ENCODE data around the gene FAXC. TPM values are rescaled to one million over a fixed set of nuclear protein-coding genes. Genes with fewer than 3 reads are reported as not detected.

FAXC gene
- total and polyA plus RNA-seq, 2 of the 8 experiments (the other 6 are each of a cell fraction or from before 2014, with no cell fraction given) = 23.2 to 29.8 TPM

- no peak overlapping the region for H3K4ac ChIP-seq (replicated peaks; ENCODE audit: insufficient read length, low read depth, low read length)
- POLR2A ChIA-PET (ENCODE audit: partially characterized antibody) = interaction anchor here (0.6 to 1.9 kb wide), 3 partner anchors 9 to 81 kb away, joined by 4 to 6 read pairs (median 5); no protein-coding TSS in a partner anchor
- DNase-seq (ENCODE audit: low read depth in 1 of 2, low spot score in 2 of 2) = no peak
Measured at GRCh38 chr6:99297415-99297814, 52.1 kb downstream of the FAXC start.

More at GRCh38 chr6:99297415-99297814, 52.1 kb downstream of the FAXC start:
- Histone ChIP-seq H3K4me1 (replicated peaks in 1 of 4; ENCODE audit: control insufficient read depth in 3 of 4, insufficient read depth in 4 of 4, low read length in 3 of 4) (no peaks in the 10 kb centered on the region), H3K27me3 (replicated peaks in 1 of 4; ENCODE audit: control insufficient read depth in 3 of 4, extremely low read depth in 1 of 4, insufficient read depth in 3 of 4, low read length in 3 of 4) (no peaks in the 10 kb centered on the region), H3K36me3 (ENCODE audit: control insufficient read depth in 2 of 4, insufficient read depth in 4 of 4, low read length in 3 of 4) (no peaks in the 10 kb centered on the region), H3K79me1 (ENCODE audit: low read depth, low read length) (no peaks in the 10 kb centered on the region), H3K23ac (ENCODE audit: insufficient read length) (no peak overlapping the region), H2BK15ac (ENCODE audit: low read length) (no peak overlapping the region), H3K79me2 (ENCODE audit: control insufficient read depth in 1 of 2, insufficient read depth in 2 of 2, low read length in 2 of 2) (0 out of 4 replicates have a peak, but pooled peaks cover 0 to under 1% of the 10 kb centered on the region in 2 experiments), H4K20me1 (replicated peaks in 1 of 2; ENCODE audit: control insufficient read depth in 1 of 2, insufficient read depth in 2 of 2, low read length in 2 of 2) (peaks cover 0 to 2% of the 10 kb centered on the region in 2 experiments), H3K23me2 (ENCODE audit: low read depth, low read length) (no peaks in the 10 kb centered on the region), H2AK5ac (ENCODE audit: low read depth, low read length) (no peak overlapping the region), H2BK12ac (ENCODE audit: low read depth, low read length) (no peak overlapping the region), H4K5ac (ENCODE audit: insufficient read length, low read depth, low read length) (no peak overlapping the region), H3K56ac (replicated peaks; ENCODE audit: insufficient read length, low read depth, low read length) (no peak overlapping the region), H3K4me2 (ENCODE audit: insufficient read depth in 1 of 2, low read depth in 2 of 2, low read length in 2 of 2) (no peak overlapping the region), H3K27ac (ENCODE audit: low read depth, low read length) (no peak overlapping the region), H2BK120ac (replicated peaks; ENCODE audit: low read depth, low read length) (no peak overlapping the region), H2BK20ac (ENCODE audit: low read length) (no peak overlapping the region), H3K9ac (replicated peaks in 1 of 4; ENCODE audit: extremely low read depth in 1 of 4, low read depth in 3 of 4, low read length in 3 of 4) (no peak overlapping the region), H2AFZ (ENCODE audit: low read length) (no peak overlapping the region), H3K4me3 (ENCODE audit: extremely low read depth in 1 of 4, insufficient read depth in 2 of 4, low read depth in 3 of 4, low read length in 4 of 4) (no peak overlapping the region), H4K91ac (replicated peaks; ENCODE audit: insufficient read length, low read length) (no peak overlapping the region), H4K8ac (ENCODE audit: extremely low read depth, insufficient read depth, low read length) (no peak overlapping the region), H3K14ac (ENCODE audit: insufficient read length) (no peak overlapping the region), H2BK5ac (ENCODE audit: low read depth, low read length) (0 out of 2 replicates have a peak overlapping the region, but pooled peaks have one; percentile 5), H3K9me3 (ENCODE audit: insufficient read depth in 2 of 2, low read depth in 1 of 2, low read length in 1 of 2) (no peaks in the 10 kb centered on the region), H3K18ac (ENCODE audit: extremely low read depth, low read length) (no peak overlapping the region)
- TF ChIP-seq E2F6 (IDR thresholded peaks at IDR 0.05) = no peak
- TF ChIP-seq RAD21 (IDR thresholded peaks at IDR 0.05 in 1 of 2, conservative IDR thresholded peaks at IDR 0.05 in 1 of 2; ENCODE audit: low read depth in 2 of 2, low read length in 2 of 2) = peak in 1 of 2 experiments; percentile 11; a peak in 1 of 4 replicates
- 87% methylated on average over 5 of the region's 5 CpGs; no CpG with 5 or more reads in 1 of the 2 experiments for WGBS, 2 experiments (ENCODE audit: extremely low coverage in 1 of 2, insufficient coverage in 1 of 2, insufficient read length in 1 of 2, insufficient replicate concordance in 2 of 2, low coverage in 1 of 2, low lambda C conversion rate in 2 of 2, missing lambda C conversion rate in 1 of 2)
- CTCF ChIA-PET (ENCODE audit: partially characterized antibody) = interaction anchor here (0.7 to 2.8 kb wide), 9 partner anchors 10 to 36 kb away, joined by 3 to 13 read pairs (median 6); no protein-coding TSS in a partner anchor
- FAIRE-seq = no peak
